ENCODE measurements around the gene MRPS17. TPM values are rescaled to one million over a fixed set of nuclear protein-coding genes. Genes with fewer than 3 reads are reported as not detected.

MRPS17 gene
- polyA plus RNA-seq, 1 donor (not counting 4 experiments of a cell fraction or from before 2014, with no cell fraction given): 40.8 TPM

GRCh38 chr7:55928006-55928767 lies 23.5 kb upstream of the MRPS17 start:
- H3K4me3 ChIP-seq (ENCODE audit: control insufficient read depth in 2 of 3, extremely low read depth in 1 of 3, insufficient read depth in 2 of 3, low read depth in 1 of 3, low read length in 3 of 3): no peak overlapping the region
- no peak overlapping the region for H3K27ac ChIP-seq (ENCODE audit: control insufficient read depth, insufficient read depth, low read length)
- no peaks in the 10 kb centered on the region for H3K9me3 ChIP-seq (ENCODE audit: control insufficient read depth, low read depth, low read length)
- dilution Hi-C loops (cut with MboI; ENCODE audit: extremely low pct_ligation_motif_present, low sequenced_read_pairs): no loop called here
- no peaks in the 10 kb centered on the region for H3K36me3 ChIP-seq (ENCODE audit: control insufficient read depth in 2 of 2, extremely low read depth in 1 of 2, insufficient read depth in 2 of 2, low read length in 2 of 2)
- H3K79me2 ChIP-seq (ENCODE audit: control insufficient read depth, insufficient read depth, low read length): no peaks in the 10 kb centered on the region
- H3K9me1 ChIP-seq (ENCODE audit: control insufficient read depth, extremely low read depth, insufficient read depth, low read length): no peaks in the 10 kb centered on the region
- no peaks in the 10 kb centered on the region for H4K20me1 ChIP-seq (ENCODE audit: control insufficient read depth, extremely low read depth, insufficient read depth, low read length)
- no peak for TF ChIP-seq CTCF (optimal IDR thresholded peaks at IDR 0.05 in 1 of 3, IDR thresholded peaks at IDR 0.05 in 1 of 3, conservative IDR thresholded peaks at IDR 0.05 in 1 of 3; ENCODE audit: extremely low read depth in 1 of 3, insufficient read depth in 2 of 3, low read length in 3 of 3)
- no peak for TF ChIP-seq EZH2 (IDR thresholded peaks at IDR 0.05; ENCODE audit: low read length)
- FAIRE-seq (no peak), DNase-seq (ENCODE audit: low read depth, low spot score) (no peak)
- H3K9ac ChIP-seq (ENCODE audit: control insufficient read depth, extremely low read depth, insufficient read depth, low read length): no peak overlapping the region
- H2AFZ ChIP-seq (ENCODE audit: control insufficient read depth, low read length): no peak overlapping the region
- H3K4me1 ChIP-seq (ENCODE audit: control insufficient read depth, extremely low read depth, insufficient read depth, low read length): no peaks in the 10 kb centered on the region
- no peaks in the 10 kb centered on the region for H3K27me3 ChIP-seq (ENCODE audit: control insufficient read depth, extremely low read depth, insufficient read depth, low read length)
- H3K4me2 ChIP-seq (ENCODE audit: control insufficient read depth, extremely low read depth, insufficient read depth, low read depth, low read length): no peak overlapping the region

DNA sequence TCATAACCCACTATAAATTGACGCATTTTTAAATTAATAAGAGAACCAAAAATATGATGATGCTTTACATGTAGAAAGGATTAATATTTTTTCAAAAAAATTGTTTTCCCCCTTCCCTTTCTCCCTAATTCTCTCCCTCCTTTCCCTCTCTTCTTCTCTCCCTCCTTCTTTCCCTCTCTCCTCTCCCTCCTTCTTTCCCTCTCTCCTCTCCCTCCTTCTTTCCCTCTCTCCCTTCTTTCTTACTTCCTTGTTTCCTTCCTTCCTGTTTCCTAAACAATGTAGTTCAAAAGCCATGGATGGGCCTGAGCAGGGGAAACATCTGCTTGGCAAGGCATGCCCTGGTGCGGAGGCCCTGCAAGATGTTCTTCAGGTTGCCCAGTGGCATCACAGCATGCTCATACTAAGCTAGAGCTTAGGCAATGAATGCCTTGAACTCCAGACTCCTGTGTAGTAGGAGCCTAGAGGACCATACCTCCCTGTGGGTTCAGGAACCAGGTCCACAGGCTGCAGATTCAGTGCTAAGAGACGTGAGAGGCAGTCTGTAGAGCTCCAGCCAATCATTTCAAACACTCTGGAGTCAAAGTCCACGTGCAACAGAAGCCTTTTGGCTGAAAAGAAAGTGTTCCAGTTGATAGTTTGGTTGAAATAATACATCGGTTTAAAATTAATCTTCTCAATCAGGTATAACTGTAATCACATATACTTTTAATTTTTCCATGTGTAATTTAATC lies 20.1 kb upstream of the MRPS17 start:
- H3K9me1 ChIP-seq (ENCODE audit: control insufficient read depth, extremely low read depth, insufficient read depth, low read length): no peaks in the 10 kb centered on the region
- H3K4me3 ChIP-seq (ENCODE audit: control insufficient read depth in 2 of 3, extremely low read depth in 1 of 3, insufficient read depth in 2 of 3, low read depth in 1 of 3, low read length in 3 of 3): no peak overlapping the region
- H3K36me3 ChIP-seq (ENCODE audit: control insufficient read depth in 2 of 2, extremely low read depth in 1 of 2, insufficient read depth in 2 of 2, low read length in 2 of 2): no peaks in the 10 kb centered on the region
- H4K20me1 ChIP-seq (ENCODE audit: control insufficient read depth, extremely low read depth, insufficient read depth, low read length): no peaks in the 10 kb centered on the region
- no peak for TF ChIP-seq EZH2 (IDR thresholded peaks at IDR 0.05; ENCODE audit: low read length)
- no peak for TF ChIP-seq CTCF (optimal IDR thresholded peaks at IDR 0.05 in 1 of 3, IDR thresholded peaks at IDR 0.05 in 1 of 3, conservative IDR thresholded peaks at IDR 0.05 in 1 of 3; ENCODE audit: extremely low read depth in 1 of 3, insufficient read depth in 2 of 3, low read length in 3 of 3)
- H3K4me2 ChIP-seq (ENCODE audit: control insufficient read depth, extremely low read depth, insufficient read depth, low read depth, low read length): no peak overlapping the region
- H3K79me2 ChIP-seq (ENCODE audit: control insufficient read depth, insufficient read depth, low read length): no peaks in the 10 kb centered on the region
- DNase-seq (ENCODE audit: low read depth, low spot score) (no peak), FAIRE-seq (no peak)
- no peaks in the 10 kb centered on the region for H3K27me3 ChIP-seq (ENCODE audit: control insufficient read depth, extremely low read depth, insufficient read depth, low read length)
- H3K4me1 ChIP-seq (ENCODE audit: control insufficient read depth, extremely low read depth, insufficient read depth, low read length): no peaks in the 10 kb centered on the region
- H3K27ac ChIP-seq (ENCODE audit: control insufficient read depth, insufficient read depth, low read length): no peak overlapping the region
- H3K9me3 ChIP-seq (ENCODE audit: control insufficient read depth, low read depth, low read length): peaks cover 2% of the 10 kb centered on the region
- H2AFZ ChIP-seq (ENCODE audit: control insufficient read depth, low read length): no peak overlapping the region
- dilution Hi-C loops (cut with MboI; ENCODE audit: extremely low pct_ligation_motif_present, low sequenced_read_pairs): no loop called here
- no peak overlapping the region for H3K9ac ChIP-seq (ENCODE audit: control insufficient read depth, extremely low read depth, insufficient read depth, low read length)
